WTC11 (cell line): ENCODE data around the gene ATP6V0E1.

Source experiments
- ATF6 ChIP-seq: sonication (generic); formaldehyde crosslinking; IDR thresholded peaks from 2 replicates; pipeline ENCODE4 v1.8.1; 2023; ENCODE audit warnings: mild to moderate bottlenecking, missing genetic modification reagents
- CTCF ChIP-seq: fragments of 200-600 bp; IDR thresholded peaks from 2 replicates; pipeline ENCODE4 v1.8.0; 2022; ENCODE audit warnings: antibody characterized with exemption

GRCh38 chr5:172944741-172945140, 38.8 kb upstream of the ATP6V0E1 start:
- TF ChIP-seq CTCF (no peak), ATF6 (no peak)
